Chondrocyte (in vitro differentiated cells): ENCODE measurements around the gene PLXNC1. TPM values are rescaled to one million over a fixed set of nuclear protein-coding genes. Genes with fewer than 3 reads are reported as not detected.

Experiments
- DNase-seq: peaks from one replicate; pipeline ENCODE4 v3.0.0; 2021; ENCODE audit warnings: mixed read lengths, low spot score
- H3K27ac Mint-ChIP-seq: one replicate; pipeline ENCODE4 v1.8.0; 2021; ENCODE audit warnings: mild to moderate bottlenecking, moderate library complexity, mixed read lengths; ENCODE audit not compliant: unreplicated experiment
- H3K27me3 Mint-ChIP-seq: 2 replicates; pipeline ENCODE4 v1.8.0; 2021; ENCODE audit warnings: low read depth, mixed read lengths
- H3K36me3 Mint-ChIP-seq: 2 replicates; pipeline ENCODE4 v1.8.0; 2021; ENCODE audit warnings: low read depth, mixed read lengths
- H3K4me1 Mint-ChIP-seq: 2 replicates; pipeline ENCODE4 v1.8.0; 2021; ENCODE audit warnings: low read depth, mild to moderate bottlenecking, mixed read lengths
- H3K4me3 Mint-ChIP-seq: one replicate; pipeline ENCODE4 v1.8.0; 2021; ENCODE audit warnings: mild to moderate bottlenecking, moderate library complexity, mixed read lengths; ENCODE audit not compliant: unreplicated experiment
- H3K9me3 Mint-ChIP-seq: 2 replicates; pipeline ENCODE4 v1.8.0; 2021; ENCODE audit warnings: low read depth, mixed read lengths
- CTCF ChIP-seq: fragments of 200-600 bp; sonication (generic); IDR thresholded peaks from 2 replicates; pipeline ENCODE4 v1.5.0; 2021; ENCODE audit warnings: antibody characterized with exemption, mild to moderate bottlenecking, moderate library complexity
- total RNA-seq: library from RNA; stranded (reverse); gene quantifications from 3 replicates; pipeline ENCODE4 v1.2.1, GENCODE V29; 2021

Gene PLXNC1
- total RNA-seq, 1 donor from 2014 or later: 0.67 TPM

DNA sequence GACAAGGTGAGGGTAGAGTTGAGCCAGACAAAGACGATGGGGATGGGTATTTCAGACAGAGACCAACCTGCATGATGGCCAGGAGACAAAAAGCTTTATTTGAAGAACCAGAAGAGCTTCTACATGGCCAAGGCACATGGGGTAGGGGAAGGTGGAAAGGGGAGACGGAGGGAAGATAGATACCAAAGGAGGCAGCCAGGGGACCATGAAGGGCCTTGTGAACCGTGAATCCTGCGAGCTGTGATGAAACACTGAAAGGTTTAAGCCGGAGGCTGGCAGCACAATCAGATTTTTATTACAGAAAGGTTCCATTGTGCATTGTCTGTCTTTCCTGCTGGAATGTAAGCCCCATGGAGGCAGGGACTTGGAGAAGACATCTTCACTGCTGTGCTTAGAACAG is 72.4 kb downstream of the PLXNC1 start:
- Mint-ChIP-seq H3K27ac (no peak overlapping the region), H3K27me3 (peaks cover 7% of the 10 kb centered on the region), H3K4me3 (no peak overlapping the region), H3K4me1 (no peaks in the 10 kb centered on the region), H3K9me3 (no peaks in the 10 kb centered on the region), H3K36me3 (peaks cover 4% of the 10 kb centered on the region)
- DNase-seq: no peak
- TF ChIP-seq CTCF: no peak

DNA sequence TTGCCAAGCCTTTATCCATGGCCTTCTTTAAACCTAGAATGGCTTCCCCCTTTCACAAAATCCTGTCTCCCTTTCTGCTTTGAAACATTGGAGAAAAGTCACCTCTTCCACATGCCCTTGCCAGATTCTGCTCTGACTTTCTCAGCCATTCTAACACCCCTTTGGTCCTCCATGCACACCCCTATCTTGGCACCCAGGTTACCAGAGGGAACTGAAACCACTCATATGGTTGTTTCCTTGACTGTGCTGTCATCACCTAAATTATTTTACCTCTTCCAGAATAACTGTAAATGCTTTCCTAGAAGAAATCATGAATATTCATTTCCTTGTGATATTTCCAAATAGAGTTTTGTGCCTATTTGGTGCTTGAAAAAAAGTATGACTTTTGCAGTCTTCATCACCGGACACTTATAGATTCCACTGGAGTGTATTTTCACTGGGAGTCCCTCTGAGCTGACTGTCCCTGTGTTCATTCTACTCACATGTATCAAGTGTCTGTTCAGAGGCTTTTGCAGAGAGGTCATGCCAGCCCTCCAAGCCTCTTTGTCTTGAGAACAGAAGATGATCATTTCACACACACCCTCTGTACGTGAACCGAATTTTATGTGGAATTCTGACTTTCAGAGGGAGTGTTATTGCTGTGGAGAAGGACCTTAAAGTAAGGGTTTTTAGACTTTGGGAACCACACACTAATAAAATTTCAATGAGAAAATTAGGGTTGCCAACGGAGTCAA is 74.1 kb downstream of the PLXNC1 start:
- TF ChIP-seq CTCF: no peak
- Mint-ChIP-seq H3K9me3 (no peaks in the 10 kb centered on the region), H3K36me3 (peaks cover 4% of the 10 kb centered on the region), H3K27ac (no peak overlapping the region), H3K4me3 (no peak overlapping the region), H3K4me1 (no peaks in the 10 kb centered on the region), H3K27me3 (peaks cover 9% of the 10 kb centered on the region)
- no peak for DNase-seq

DNA sequence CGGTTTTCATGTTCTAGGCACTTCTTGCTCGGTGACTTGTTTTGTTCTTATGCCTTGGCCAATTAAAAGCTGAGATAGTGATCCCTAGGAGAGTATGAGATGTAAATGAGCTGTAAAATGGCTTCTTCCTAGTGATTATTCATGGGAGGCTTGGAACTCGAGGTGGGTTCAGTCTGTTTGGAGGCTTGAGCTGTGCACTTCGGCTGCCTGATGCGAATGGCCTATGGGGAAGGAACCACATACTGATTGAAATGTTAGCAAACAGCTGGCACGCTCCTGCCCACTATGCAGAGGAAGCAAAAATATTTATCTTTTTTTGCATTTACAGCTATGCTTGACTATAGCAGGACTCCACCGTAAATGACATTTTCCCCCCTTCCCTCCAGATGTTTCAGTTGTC is 75.5 kb downstream of the PLXNC1 start:
- H3K27me3 Mint-ChIP-seq: peaks cover 12% of the 10 kb centered on the region
- no peak for TF ChIP-seq CTCF
- no peak overlapping the region for H3K27ac Mint-ChIP-seq
- peaks cover 3% of the 10 kb centered on the region for H3K9me3 Mint-ChIP-seq
- no peak overlapping the region for H3K4me3 Mint-ChIP-seq
- no peak for DNase-seq
- peaks cover 4% of the 10 kb centered on the region for H3K36me3 Mint-ChIP-seq
- no peaks in the 10 kb centered on the region for H3K4me1 Mint-ChIP-seq

DNA sequence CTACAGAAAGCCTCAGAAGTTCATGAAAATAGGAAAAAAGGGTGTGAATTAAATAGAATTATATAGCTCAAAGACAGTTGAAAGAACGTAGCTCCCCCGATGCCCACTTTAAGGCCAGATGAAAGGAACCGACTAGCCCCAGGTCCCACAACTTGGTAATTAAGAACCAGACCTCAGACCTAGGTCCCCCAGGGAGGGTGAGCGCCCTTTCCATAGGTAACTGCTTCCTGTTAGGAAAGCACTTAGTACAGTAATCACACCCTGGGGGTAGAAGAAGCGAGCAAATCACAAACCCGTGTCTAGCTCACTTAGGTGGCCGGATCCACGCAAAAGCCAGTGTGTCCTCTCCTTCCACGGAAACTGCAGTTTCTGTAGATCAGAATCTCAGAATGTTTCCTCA is 77.1 kb downstream of the PLXNC1 start:
- no peaks in the 10 kb centered on the region for H3K4me1 Mint-ChIP-seq
- DNase-seq: no peak
- TF ChIP-seq CTCF: no peak
- H3K9me3 Mint-ChIP-seq: peaks cover 3% of the 10 kb centered on the region
- H3K27me3 Mint-ChIP-seq: peaks cover 10% of the 10 kb centered on the region
- H3K36me3 Mint-ChIP-seq: peaks cover 4% of the 10 kb centered on the region
- H3K4me3 Mint-ChIP-seq: no peak overlapping the region
- H3K27ac Mint-ChIP-seq: no peak overlapping the region

- TF ChIP-seq CTCF: no peak
- DNase-seq: no peak
- Mint-ChIP-seq H3K9me3 (peaks cover 3% of the 10 kb centered on the region), H3K4me1 (no peaks in the 10 kb centered on the region), H3K4me3 (no peak overlapping the region), H3K27ac (no peak overlapping the region), H3K27me3 (peaks cover 7% of the 10 kb centered on the region), H3K36me3 (peaks cover 3% of the 10 kb centered on the region)
These were observed 77.7 kb downstream of the PLXNC1 start for GRCh38 chr12:94225947-94226630.
